Fibroblast of lung (primary cell): ENCODE results near the gene SH2B3.

Experiments
- CTCF ChIP-seq, 2 donors: IDR thresholded peaks in 1 of 2; conservative IDR thresholded peaks in 1 of 2; 1 replicate in 1 of 2; 2 replicates in 1 of 2; pipeline ENCODE4 v1.5.1; 2011 to 2012; ENCODE audit warnings: low read length in 2 of 2, control low read depth in 1 of 2, inconsistent platforms in 1 of 2, low read depth in 1 of 2, mild to moderate bottlenecking in 1 of 2
- EZH2 ChIP-seq: IDR thresholded peaks from 2 replicates; pipeline ENCODE4 v1.5.1; 2012; ENCODE audit warnings: low read length, control low read depth, mild to moderate bottlenecking; ENCODE audit errors: missing control alignments

DNA sequence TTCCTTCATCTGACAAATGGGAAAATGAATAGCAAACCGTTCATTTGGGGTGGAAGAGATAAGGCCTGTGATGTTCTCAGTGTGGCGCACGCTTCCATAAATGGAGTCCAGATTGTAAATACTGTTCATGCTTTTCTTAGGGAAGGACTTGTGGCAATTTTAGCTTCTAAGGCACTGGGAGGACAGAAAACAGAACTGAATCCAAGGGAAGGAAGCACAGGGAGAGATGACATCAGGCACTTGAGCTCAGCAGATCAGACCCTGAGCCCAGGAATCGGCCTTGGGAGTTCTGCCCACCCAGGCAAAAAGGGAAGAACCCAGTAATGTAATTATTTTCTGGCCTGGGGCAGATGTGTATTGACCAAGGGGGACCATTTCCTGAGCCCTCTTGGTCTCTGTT lies 7.2 kb upstream of the SH2B3 start:
- TF ChIP-seq CTCF (conservative IDR thresholded peaks at IDR 0.05 in 1 of 2, IDR thresholded peaks at IDR 0.05 in 1 of 2; ENCODE audit: low read depth in 1 of 2, low read length in 2 of 2), result no peak
- no peak for TF ChIP-seq EZH2
